ENCODE measurements around the gene ISL1.

Gene ISL1

DNA sequence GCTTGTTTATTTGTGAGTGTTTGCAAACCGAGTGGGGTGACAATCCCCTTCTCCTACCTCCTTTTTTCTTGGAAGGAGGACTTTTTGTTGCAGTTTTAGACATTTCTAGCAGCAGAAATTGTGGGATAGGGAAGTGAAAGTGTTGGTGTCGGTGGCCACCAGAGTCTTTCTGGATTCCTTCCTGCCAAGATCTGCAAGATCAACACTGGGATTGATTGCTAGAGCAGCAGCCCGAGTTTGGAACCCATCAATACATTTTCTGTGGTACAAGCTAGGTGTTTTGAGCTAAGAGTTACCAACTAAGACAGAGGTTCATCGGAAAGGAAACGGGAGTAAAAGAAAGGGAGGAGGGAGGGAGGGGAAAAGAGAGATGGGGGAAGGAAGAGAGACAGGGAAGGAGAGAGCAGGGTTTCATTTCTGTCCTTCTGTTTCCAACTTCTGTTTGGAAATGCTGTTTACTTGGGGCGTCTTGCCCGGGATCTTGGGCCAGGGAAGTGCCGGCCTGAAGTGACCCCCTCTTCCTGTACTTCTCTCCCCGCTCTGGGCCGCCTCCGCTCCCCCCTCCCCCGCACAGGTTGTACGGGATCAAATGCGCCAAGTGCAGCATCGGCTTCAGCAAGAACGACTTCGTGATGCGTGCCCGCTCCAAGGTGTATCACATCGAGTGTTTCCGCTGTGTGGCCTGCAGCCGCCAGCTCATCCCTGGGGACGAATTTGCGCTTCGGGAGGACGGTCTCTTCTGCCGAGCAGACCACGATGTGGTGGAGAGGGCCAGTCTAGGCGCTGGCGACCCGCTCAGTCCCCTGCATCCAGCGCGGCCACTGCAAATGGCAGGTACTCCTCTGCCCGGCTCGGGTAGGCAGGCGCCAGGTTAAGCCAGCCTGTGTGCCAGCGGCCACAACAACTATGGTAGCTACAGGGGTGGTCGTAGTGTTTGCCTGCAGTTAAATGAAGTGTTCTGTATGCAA, 4.0 kb downstream of the ISL1 start:
- DNase-seq (ENCODE audit: low read depth) = no peak

DNA sequence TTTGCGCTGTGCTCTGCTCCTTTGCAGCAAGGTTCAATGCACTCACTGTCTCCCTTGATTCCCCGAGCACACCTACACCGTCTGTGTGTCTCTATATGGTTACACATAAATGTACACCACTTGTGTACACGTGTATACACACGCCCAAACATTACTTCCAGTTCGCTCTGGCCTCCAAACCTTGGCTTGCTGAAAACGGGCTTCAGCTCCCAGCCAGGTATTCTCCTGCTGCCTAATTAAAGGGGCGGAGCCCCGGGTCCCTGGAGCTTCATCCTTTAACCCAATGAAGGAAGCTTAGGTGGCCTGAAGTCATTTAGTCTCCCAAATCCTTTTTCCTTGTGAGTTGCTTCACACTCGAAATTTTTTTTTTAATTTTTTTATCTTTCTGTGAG, 4.6 kb downstream of the ISL1 start:
- no peak for DNase-seq (ENCODE audit: low read depth)

DNA sequence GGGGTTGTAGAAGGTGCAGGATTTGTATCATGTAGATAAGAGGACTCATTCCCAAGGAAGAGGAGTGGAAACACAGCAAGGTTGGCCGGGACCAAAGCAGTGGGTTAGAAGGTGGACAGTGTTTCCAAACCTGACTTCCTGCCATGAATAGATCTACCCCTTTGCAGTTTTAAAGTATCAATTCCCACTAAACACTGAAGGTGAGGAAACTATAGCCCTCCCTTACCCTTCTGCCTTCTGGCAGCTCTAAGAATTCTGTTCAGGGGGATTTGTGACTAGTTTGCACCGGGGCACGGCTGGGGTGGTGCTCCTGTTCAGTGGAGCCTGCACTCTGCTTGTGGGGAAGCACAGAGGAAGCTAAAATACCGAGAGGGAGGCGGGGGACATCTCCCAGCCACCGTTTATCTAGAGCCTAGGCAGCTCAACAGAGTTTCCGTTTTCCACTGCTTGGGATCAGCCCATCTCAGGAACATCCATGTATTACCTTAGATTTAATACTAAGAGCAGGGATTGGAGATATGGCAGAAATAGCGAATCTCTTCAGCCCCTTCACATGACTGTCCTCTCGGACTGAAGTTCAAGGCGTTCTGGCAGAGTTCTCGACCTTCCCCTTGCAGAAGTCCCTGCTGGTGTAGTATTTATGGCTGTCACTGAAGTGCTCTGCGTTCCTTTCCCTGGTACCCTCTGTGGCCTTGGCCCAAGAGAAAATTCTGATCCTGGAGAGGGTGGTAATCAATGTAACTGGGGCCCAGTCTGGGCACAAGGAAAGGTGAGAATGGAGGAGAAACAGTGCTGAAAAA, 5.4 kb downstream of the ISL1 start:
- no peak for DNase-seq (ENCODE audit: low read depth)

DNA sequence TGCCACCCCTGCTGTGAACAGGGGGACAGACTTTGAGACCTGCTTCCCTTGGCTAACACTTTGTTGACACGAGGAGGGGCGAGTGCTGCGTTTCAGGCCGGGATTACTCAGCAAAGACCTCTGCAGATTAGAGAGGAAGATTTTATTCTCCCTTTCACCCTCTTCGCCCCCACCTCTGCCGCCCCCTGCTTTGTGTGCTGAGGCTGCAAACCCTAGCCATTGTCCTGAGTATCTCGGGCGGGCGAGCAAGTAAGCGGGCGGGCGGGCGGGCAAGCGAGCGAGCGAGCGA, 6.0 kb downstream of the ISL1 start:
- no peak for DNase-seq (ENCODE audit: low read depth)

GRCh38 chr5:51389577-51390463, 6.6 kb downstream of the ISL1 start:
- no peak for DNase-seq (ENCODE audit: low read depth)

GRCh38 chr5:51391175-51391574, 7.9 kb downstream of the ISL1 start:
- no peak for DNase-seq (ENCODE audit: low read depth)

GRCh38 chr5:51392689-51393199, 9.5 kb downstream of the ISL1 start:
- DNase-seq (ENCODE audit: low read depth) = no peak

DNA sequence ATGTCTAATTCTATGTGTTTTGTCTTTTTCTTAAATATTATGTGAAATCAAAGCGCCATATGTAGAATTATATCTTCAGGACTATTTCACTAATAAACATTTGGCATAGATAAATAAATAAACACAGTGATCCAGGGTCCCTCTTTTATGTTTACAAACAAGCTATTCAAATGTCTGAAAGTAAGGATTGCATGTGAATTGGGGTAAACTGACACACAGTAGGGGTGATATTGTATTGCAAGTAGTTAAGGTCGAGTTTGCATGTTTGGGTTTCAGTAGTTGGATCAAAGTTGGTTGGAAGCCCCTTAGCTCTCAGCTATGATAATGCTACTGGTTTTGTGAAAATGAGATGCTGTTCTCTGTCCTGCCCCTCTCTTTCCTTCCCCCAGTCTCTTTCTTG, 11.4 kb downstream of the ISL1 start:
- DNase-seq (ENCODE audit: low read depth) = no peak

DNA sequence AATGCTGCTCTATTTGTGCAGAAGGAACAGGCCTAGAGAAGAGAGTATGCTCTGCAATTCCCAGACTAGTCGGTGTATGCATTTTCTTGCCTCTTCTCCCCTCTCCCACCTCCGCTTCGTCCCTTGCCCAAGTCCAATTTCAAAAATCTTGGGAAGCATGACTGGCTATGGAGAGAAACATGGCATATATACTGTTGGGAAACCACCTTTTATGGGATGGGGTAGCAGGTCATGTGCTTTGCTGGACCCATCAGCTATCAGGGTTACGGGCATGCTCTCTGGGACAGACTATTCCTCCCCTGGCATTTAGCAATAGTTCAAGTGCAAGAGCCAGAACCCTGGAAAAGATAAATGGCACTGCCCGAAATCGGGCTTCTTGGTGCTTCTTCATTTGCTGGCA, 12.0 kb downstream of the ISL1 start:
- DNase-seq (ENCODE audit: low read depth) = no peak

GRCh38 chr5:51395666-51396356, 12.6 kb downstream of the ISL1 start:
- no peak for DNase-seq (ENCODE audit: low read depth)

DNA sequence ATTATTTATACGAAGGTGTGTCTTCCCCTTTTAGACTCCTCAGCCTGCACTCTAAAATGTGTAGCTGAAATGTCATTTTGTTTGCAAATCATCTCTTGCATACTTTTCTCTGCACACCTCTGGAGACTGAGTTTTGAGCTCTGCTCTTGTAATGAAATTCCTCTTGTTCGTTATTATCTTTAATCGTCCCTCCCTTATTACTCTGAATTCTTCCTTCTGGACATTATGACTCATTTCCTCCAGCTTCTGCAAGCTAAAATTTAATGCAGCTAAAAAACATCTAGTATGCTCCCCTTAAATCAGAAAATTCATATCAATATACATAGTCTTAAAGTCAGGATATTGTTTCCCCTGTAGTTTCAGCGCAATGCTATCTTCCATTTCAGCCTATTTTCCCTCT, 13.5 kb downstream of the ISL1 start:
- DNase-seq (ENCODE audit: low read depth) = no peak

- no peak for DNase-seq (ENCODE audit: low read depth)
Measured at GRCh38 chr5:51397996-51398395, 14.7 kb downstream of the ISL1 start.

- no peak for DNase-seq (ENCODE audit: low read depth)
Measured at GRCh38 chr5:51398875-51399642, 15.8 kb downstream of the ISL1 start.

DNA sequence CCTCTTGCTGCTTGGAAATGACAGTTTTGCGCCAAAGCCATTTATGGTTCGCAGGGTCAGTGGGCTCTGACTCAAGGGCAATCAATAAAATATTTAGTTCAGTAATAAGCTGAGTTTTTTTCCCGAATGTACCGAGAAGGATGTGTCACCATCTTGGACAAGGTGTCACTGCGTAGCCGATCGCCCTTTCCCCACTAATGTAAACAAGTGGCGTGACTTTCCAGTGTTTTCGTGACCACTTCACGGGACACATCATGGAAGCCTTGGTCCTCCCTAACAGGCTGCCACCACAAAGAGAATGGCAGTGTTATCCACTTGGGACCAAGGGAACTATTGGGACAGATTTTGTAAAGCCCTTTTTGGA, 16.4 kb downstream of the ISL1 start:
- no peak for DNase-seq (ENCODE audit: low read depth)

DNA sequence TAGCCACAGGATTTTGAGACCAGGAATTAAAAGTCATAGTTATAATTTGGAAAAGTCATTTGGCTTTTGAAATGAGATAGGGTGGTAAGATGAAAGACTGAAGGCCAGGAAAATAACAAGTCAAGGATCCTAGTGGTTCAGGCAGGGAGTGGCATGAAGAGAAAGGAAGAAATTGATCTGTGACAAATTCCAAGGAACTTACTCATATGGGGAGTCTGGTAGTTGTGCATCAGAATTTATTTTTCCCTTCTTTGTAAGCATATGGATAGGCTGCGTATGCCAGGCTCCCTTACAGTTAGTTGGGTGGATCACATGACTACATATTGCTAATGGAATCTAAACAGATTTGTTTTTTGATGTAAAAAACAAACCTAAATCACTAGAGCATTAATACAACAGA, 21.0 kb downstream of the ISL1 start:
- no peak for DNase-seq (ENCODE audit: low read depth)

GRCh38 chr5:51411921-51412325, 28.7 kb downstream of the ISL1 start:
- no peak for DNase-seq (ENCODE audit: low read depth)

DNA sequence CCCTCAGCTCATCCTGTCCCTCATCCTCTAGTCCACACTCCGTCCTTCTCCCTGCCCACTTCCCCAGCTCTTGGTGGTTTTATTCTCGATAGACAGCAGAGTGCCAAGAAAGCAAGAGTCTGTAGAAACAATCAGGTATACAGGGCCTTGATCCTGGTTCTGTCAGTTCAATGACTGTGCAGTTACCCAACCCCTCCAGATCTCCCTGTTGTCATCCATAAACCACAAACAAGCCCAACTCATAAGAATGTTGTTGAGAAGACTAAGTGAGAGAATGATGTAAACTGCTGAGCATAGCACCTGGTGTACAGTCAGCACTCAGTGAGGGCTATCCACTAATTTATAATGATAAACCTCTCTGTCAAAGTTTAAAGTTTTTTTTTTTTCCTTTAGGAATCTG, 31.3 kb downstream of the ISL1 start:
- DNase-seq (ENCODE audit: low read depth) = no peak

DNA sequence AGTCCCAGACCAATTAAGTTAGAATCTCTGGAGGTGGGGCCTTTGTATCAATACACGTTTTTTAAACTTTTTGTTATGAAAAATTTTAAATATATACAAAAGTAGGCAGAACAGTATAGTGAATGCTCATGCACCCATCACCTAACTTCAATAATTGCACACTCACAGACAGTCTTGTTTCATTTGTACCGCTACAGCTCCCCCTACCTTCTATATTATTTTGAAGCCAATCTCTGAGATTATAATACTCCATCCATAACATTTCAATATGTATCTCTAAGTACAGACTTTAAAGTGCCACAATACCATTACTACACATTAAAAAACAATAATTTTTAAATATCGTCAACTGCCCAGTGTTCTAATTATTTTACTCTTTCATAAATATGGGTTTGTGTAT, 32.9 kb downstream of the ISL1 start:
- no peak for DNase-seq (ENCODE audit: low read depth)

GRCh38 chr5:51433052-51433710, 49.9 kb downstream of the ISL1 start:
- DNase-seq (ENCODE audit: low read depth) = no peak

DNA sequence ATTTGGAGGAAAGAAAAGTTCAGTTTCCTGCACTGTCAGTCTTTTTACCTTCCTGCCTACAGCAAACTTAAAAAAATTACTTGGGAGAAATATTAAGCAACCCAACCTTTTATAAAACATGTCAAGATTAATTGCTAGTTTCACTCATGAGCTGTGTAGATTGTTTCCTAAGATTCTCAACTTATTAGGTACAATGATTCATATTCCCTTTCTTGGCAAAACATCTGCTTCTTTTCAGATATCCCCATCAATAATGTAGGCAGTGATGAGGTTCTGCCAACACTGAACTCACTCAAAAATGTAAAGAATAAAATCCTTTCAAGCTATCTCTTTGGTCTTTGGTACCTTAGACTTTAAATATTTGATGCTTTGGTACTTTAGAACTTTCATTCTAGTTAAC, 56.0 kb downstream of the ISL1 start:
- no peak for DNase-seq (ENCODE audit: low read depth)
